GM10266 (cell line): ENCODE data around the gene AMH.

Experiments used
- DNase-seq: peaks from one replicate; pipeline ENCODE4 v3.0.0; 2012; ENCODE audit errors: extremely low spot score
- TF ChIP-seq, protein P1 (sequence below): IDR thresholded peaks from 2 replicates; pipeline ENCODE4 v1.5.1; 2012; ENCODE audit warnings: mild to moderate bottlenecking, low read depth; ENCODE audit not compliant: control insufficient read depth, insufficient read depth; ENCODE audit errors: missing control alignments

Gene AMH

DNA sequence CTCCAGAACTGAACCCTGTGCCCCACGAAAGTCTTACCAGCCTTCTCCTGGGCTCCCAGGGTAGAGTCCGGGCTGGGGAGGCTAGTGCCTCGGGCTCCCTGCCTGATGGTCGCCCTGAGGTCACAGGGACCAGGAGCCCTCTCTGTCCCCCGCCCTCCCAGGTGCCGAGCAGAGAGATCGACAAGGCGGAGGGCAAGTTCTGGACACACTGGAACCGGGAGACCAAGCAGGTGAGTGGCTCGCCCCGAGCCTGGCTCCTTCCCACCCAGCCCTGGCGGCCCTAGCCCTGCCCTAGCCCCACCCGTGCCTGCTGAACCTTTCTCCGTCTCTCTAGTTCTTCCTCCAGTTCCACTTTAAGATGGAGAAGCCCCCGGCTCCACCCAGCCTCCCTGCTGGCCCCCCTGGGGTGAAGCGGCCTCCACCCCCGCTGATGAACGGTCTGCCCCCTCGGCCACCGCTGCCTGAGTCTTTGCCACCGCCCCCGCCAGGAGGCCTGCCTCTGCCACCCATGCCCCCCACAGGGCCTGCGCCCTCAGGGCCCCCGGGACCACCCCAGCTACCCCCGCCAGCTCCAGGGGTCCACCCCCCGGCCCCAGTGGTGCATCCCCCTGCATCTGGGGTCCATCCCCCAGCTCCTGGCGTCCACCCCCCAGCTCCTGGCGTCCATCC is 1.6 kb upstream of the AMH start:
- TF ChIP-seq, protein P1, sequence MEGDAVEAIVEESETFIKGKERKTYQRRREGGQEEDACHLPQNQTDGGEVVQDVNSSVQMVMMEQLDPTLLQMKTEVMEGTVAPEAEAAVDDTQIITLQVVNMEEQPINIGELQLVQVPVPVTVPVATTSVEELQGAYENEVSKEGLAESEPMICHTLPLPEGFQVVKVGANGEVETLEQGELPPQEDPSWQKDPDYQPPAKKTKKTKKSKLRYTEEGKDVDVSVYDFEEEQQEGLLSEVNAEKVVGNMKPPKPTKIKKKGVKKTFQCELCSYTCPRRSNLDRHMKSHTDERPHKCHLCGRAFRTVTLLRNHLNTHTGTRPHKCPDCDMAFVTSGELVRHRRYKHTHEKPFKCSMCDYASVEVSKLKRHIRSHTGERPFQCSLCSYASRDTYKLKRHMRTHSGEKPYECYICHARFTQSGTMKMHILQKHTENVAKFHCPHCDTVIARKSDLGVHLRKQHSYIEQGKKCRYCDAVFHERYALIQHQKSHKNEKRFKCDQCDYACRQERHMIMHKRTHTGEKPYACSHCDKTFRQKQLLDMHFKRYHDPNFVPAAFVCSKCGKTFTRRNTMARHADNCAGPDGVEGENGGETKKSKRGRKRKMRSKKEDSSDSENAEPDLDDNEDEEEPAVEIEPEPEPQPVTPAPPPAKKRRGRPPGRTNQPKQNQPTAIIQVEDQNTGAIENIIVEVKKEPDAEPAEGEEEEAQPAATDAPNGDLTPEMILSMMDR, result no peak
- no peak for DNase-seq

GRCh38 chr19:2248136-2249009 is 750 bp upstream of the AMH start:
- TF ChIP-seq, protein P1, result no peak
- DNase-seq, result no peak

DNA sequence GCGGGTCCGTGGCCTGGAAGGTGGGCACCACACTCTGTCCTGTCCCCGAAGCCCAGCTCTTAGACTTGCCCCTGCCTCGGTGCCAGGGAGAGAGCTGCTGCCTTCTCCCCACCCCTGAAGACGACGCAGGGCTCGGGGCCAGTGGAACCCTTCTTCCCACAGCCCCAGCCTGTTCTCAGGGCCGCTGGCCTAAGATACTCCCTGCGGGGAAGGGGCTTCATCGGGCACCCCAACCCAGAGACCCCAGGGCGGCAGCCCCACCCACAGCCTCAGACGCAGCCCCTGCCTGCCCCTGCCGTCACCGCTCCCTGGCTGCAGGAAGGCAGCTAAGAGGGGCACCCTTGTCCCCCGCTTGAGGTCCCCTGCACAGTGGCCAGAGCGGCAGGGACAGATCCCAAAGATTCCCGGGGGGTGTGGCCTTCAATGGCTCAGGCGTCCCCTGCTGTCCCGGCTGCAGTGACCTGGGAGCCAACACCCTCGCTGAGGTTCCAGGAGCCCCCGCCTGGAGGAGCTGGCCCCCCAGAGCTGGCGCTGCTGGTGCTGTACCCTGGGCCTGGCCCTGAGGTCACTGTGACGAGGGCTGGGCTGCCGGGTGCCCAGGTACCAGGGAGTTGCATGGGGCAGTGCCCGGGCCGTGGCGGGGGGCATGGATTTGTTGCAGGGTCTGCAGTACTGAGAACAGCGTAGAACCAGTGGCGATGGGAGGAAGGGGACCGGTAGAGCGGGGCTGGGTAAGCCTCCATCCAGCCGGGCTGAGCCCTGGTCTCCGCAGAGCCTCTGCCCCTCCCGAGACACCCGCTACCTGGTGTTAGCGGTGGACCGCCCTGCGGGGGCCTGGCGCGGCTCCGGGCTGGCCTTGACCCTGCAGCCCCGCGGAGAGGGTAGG is 1.0 kb downstream of the AMH start:
- DNase-seq, result no peak
- TF ChIP-seq, protein P1, result no peak

- TF ChIP-seq, protein P1, result no peak
- no peak for DNase-seq
Measured at GRCh38 chr19:2250766-2251105, 1.6 kb downstream of the AMH start.

- TF ChIP-seq, protein P1, result no peak
Measured at GRCh38 chr19:2251106-2252054, 2.3 kb downstream of the AMH start.

DNA sequence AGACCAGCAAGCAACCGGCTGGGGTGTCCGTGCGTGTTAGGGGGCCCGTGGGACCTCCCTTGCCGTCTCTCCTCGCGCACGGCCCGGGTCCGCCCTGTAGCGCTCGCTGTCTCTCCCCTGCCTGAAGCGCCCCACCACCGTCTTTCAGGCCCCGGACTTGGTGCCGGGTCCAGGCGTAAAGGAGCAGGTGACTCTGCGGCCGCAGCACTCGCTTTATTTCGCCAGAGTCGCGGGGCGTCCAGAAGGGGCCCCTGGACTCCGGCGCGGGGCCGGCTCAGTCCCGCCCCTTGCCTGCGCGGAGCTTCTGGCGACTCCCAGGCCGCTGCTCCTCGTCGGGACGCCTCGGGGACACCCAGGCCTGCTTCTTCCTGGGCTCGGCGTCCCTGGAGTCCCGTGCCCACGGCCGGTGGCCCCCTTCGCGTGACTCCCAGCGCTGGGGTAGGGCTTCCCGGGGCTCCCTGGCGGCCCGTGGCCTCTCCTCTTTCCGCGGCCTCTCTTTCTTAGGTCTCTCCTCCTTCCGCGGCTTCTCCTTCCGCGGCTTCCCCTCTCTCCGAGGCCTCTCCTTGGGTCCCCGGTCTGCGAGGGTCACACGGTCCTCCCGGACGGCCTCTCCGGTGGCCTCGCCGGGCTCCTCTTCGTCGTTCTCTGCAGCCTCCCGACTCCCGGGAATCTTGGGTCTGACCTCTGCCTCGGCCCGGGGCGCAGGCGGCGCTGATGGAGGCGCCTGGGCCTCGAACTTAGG is 3.1 kb downstream of the AMH start:
- TF ChIP-seq, protein P1, result no peak
- DNase-seq, result no peak

More at GRCh38 chr19:2251106-2252054, 2.3 kb downstream of the AMH start:
- DNase-seq, result no peak
